OCI-LY3 (cell line): ENCODE results near the gene RAD51B.

Experiments used
- CTCF ChIP-seq: fragments of 200-600, 300-600 bp; sonication (generic); IDR thresholded peaks from 2 replicates; pipeline ENCODE4 v1.5.1; 2014; ENCODE audit warnings: antibody characterized with exemption, low read length, low read depth
- EZH2phosphoT487 ChIP-seq: fragments of 200-600 bp; shearing (Covaris generic); IDR thresholded peaks from 2 replicates; pipeline ENCODE4 v1.6.1; 2018; ENCODE audit warnings: antibody characterized with exemption, mixed run types, low read depth

- TF ChIP-seq EZH2phosphoT487 (no peak), CTCF (no peak)
These were observed 587.7 kb downstream of the RAD51B start for GRCh38 chr14:68407285-68407684.
